RWPE1 (cell line): Measurements from ENCODE around the gene TRANK1.
A peak's percentile ranks its signal among the peaks of the same experiment; 100 is the strongest.

ENCODE experiments used
- CTCF ChIA-PET: fragments of 350-600 bp; sonication (Branson Sonifier 250); formaldehyde crosslinking; extraction: SDS; loops from one replicate; lab custom pipeline; 2021; lab: Yijun Ruan, JAX
- POLR2A ChIA-PET: fragments of 400-600 bp; formaldehyde crosslinking; extraction: SDS; loops from one replicate; lab custom pipeline; 2020; ENCODE audit warnings: antibody characterized with exemption; ENCODE audit not compliant: low non-redundant PET; lab: Yijun Ruan, JAX
- DNase-seq: peaks from one replicate; pipeline ENCODE4 v3.0.0; 2012; ENCODE audit warnings: low spot score
- H3K27ac ChIP-seq: fragments of 450-650 bp; 2 replicates; pipeline ENCODE4 v1.5.1; 2017
- CTCF ChIP-seq: fragments of 450-650 bp; conservative IDR thresholded peaks from 2 replicates; pipeline ENCODE4 v1.5.1; 2017; ENCODE audit warnings: low read depth, mild to moderate bottlenecking

Gene TRANK1

DNA sequence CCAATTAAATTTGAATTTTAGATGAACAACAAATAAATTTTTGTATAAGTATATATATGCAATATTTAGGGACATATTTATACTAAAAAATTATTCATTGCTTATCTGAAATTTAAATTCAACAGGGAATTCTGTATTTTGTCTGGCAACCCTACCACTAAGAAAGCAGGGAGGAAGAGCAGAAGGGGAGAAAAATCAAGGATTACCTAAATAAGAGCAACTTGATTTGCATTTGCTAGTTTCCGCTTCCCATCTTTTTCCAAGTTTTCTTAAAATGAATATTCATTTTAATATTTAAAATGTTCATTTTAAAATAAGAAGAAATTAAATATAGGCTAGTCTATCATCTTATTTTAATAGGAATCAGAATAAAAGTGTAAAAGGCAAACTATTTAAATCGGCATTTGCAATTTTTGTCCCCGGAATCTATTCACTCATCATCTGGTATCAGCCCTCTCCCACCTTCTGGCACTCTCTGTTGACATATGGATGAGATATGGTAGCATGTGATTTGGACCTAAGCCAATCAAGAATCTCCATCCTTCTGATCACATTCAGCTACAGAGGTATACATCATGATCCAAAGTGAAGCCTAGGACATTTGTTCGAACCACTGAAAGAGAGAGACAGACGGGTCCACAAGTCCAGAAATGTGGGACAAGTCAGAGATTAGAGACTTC lies 82.6 kb downstream of the TRANK1 start:
- H3K27ac ChIP-seq = no peak overlapping the region
- no peak for TF ChIP-seq CTCF
- ChIA-PET POLR2A (no interaction called here), CTCF (interaction anchor here (0.6 kb wide), 1 partner anchor 861 kb away, joined by 4 read pairs; no protein-coding TSS in a partner anchor)
- no peak for DNase-seq

GRCh38 chr3:36859494-36859893 lies 85.4 kb downstream of the TRANK1 start:
- H3K27ac ChIP-seq = no peak overlapping the region
- ChIA-PET POLR2A (no interaction called here), CTCF (no interaction called here)
- no peak for TF ChIP-seq CTCF
- DNase-seq = no peak

GRCh38 chr3:36852071-36852470 lies 92.8 kb downstream of the TRANK1 start:
- ChIA-PET CTCF (interaction anchor here (1.3 kb wide), 1 partner anchor 17 kb away, joined by 4 read pairs; no protein-coding TSS in a partner anchor), POLR2A (no interaction called here)
- no peak for TF ChIP-seq CTCF
- H3K27ac ChIP-seq = no peak overlapping the region
- DNase-seq = no peak

DNA sequence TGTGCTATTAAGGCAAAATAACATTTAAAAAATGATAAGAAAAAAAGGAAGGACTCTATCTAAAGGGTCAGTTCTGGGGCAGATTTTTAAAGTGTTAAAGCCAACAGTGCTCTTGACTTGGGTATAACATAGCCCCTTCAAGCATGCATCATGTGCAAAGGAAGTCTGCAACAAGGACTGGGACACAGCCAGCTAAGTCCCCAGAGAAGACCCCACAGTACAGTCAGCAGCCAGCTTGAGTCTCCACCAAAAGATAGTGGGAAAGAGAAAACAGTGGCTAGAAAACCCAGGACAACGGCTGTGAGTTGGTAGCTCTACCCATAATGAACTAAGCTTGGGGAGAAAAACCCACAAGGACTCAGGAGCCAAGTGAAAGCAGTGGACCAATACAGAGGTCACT lies 94.1 kb downstream of the TRANK1 start:
- DNase-seq = no peak
- CTCF ChIA-PET = interaction anchor here (1.3 kb wide), 1 partner anchor 18 kb away, joined by 4 read pairs; no protein-coding TSS in a partner anchor
- TF ChIP-seq CTCF = no peak
- no peak overlapping the region for H3K27ac ChIP-seq
- POLR2A ChIA-PET = no interaction called here

- ChIA-PET POLR2A (no interaction called here), CTCF (no interaction called here)
- no peak for DNase-seq
- TF ChIP-seq CTCF = no peak
- H3K27ac ChIP-seq = no peak overlapping the region
Measured at GRCh38 chr3:36846406-36846805, 98.4 kb downstream of the TRANK1 start.

DNA sequence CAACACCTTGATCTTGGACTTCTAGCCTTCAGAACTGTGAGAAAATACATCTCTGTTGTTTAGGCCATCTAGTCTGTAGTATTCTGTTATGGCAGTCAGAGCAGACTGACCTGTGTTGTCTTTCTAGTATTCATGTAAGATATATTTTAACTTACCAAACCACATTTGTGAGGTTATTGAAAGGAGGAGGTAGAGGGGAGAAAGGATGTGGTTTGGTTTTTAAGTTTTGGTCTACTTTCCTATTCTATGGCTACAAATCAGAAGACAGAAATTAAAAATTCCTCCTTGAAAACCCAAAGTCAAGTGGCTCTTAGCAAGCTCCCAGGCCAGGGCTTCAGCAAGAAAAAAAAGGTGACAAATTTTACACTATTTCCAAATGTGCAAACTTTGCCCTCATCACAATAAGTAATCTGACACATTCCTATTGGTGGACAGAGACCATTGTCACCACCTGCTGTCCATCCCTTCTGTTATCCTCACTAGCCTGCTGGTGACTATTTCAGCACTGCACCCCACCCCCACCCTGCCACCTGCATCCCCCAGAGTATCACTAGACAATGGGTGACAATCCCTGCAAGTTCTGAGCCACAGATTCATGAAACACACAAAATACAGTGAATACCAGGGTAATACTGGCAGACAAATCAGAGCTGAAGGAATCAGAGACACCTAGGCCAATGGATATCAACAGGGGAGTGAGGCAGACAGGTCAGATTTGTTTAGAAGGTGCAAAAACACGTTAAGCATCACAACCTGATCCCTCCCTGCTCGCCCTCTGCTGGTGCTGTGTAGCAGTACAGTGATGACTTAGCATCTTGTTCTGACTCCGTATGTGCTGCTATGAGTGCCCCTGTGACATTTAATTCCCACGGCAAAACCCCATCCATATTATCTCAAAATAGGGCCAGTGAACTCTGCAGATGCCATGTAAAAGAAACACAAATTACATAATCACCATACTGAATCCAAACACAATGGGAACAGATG lies 101.5 kb downstream of the TRANK1 start:
- peak; percentile 8 for DNase-seq
- ChIA-PET POLR2A (no interaction called here), CTCF (no interaction called here)
- H3K27ac ChIP-seq = no peak overlapping the region
- TF ChIP-seq CTCF = peak; percentile 28
